Measurements from ENCODE around the gene RAPGEF2. TPM values are rescaled to one million over a fixed set of nuclear protein-coding genes. Genes with fewer than 3 reads are reported as not detected.

The RAPGEF2 gene
- total and polyA plus RNA-seq, 10 of the 15 experiments (the other 5 are each of a cell fraction or from before 2014, with no cell fraction given) = 0.31 to 24.0 (median 2.9) TPM

DNA sequence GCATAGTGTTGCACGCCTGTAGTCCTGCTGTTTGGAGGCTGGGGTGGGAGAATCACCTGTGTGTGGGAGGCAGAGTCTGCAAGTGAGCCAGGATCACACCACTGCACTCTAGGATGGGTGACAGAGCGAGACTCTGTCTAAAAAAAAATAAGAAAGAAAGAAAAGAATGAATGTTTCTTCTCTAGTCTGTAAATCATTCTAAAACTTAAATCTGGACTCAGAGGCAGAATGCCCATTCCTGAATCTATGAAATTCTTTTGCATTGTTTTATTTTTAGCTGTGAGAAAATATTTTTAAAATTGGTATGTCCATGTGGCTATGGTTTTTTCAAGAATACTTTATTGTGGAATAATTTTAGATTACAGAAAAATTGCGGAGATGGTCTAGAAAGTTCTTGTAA, 49.3 kb downstream of the RAPGEF2 start:
- Histone ChIP-seq H3K79me2 (ENCODE audit: control insufficient read depth, insufficient read depth, low read length) (peaks cover 60% of the 10 kb centered on the region), H3K4me2 (ENCODE audit: control insufficient read depth, insufficient read depth) (no peak overlapping the region), H4K20me1 (ENCODE audit: control insufficient read depth, insufficient read depth) (no peaks in the 10 kb centered on the region), H3K27ac (ENCODE audit: control insufficient read depth, insufficient read depth) (no peak overlapping the region), H3K4me3 (no peak overlapping the region), H3K9ac (ENCODE audit: control insufficient read depth, insufficient read depth, low read length) (no peak overlapping the region), H3K27me3 (replicated peaks in 1 of 2; ENCODE audit: control insufficient read depth in 2 of 2, insufficient read depth in 2 of 2, low read length in 1 of 2) (no peaks in the 10 kb centered on the region), H2AFZ (ENCODE audit: control insufficient read depth, low read depth, low read length) (no peak overlapping the region), H3K36me3 (ENCODE audit: control insufficient read depth in 2 of 2, insufficient read depth in 2 of 2, low read length in 1 of 2) (no peaks in the 10 kb centered on the region), H3K9me3 (replicated peaks; ENCODE audit: control insufficient read depth, insufficient read depth, low read length) (no peaks in the 10 kb centered on the region; the same call in 2 of the 3 replicates), H3K4me1 (ENCODE audit: control insufficient read depth, insufficient read depth, low read length) (peaks cover 22% of the 10 kb centered on the region)
- WGBS (ENCODE audit: insufficient coverage, insufficient replicate concordance, low lambda C conversion rate, missing lambda C conversion rate) = 64% methylated on average over 3 of the region's 3 CpGs
- ChIA-PET CTCF (interaction anchor here (1.1 kb wide), 2 partner anchors 11 to 55 kb away, joined by 3 to 4 read pairs; no protein-coding TSS in a partner anchor), SMC1A (ENCODE audit: uncharacterized antibody, unreplicated experiment) (interaction anchor here (1.3 to 2.6 kb wide), 3 partner anchors 10 to 124 kb away, joined by 3 to 7 read pairs (median 6); no protein-coding TSS in a partner anchor), POLR2A (no interaction called here), RAD21 (ENCODE audit: unreplicated experiment) (no interaction called here)
- no TSS peak for BruUV-seq (replicated peaks)
- DNase-seq (ENCODE audit: low read depth, low spot score) (no peak), ATAC-seq (no peak), FAIRE-seq (no peak)
- no peak for TF ChIP-seq CREM (IDR thresholded peaks at IDR 0.05; ENCODE audit: low read depth)
- intact Hi-C loops (cut with micrococcal nuclease; ENCODE audit: unreplicated experiment) (no loop called here), in situ Hi-C loops (cut with MboI) (no loop called here)

DNA sequence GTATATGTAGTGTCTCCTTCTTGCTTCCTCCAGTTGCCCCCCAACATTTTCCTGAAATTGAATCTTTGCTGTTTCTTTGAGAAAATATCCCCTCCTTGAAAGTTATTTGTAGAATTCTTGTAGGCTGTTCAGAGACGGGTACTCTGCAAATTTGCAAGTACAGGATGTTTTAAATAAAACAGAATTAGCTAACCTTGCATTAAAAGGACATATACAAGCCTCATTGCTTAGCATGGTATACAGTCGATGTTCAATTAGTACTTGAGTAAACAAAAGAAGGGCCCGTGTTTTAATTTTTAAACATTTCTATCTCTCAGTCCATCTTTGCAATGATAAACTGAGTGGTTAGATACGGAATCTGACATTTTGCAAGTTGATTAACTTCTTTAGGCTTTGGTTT, 50.8 kb downstream of the RAPGEF2 start:
- Histone ChIP-seq H3K27ac (ENCODE audit: control insufficient read depth, insufficient read depth) (no peak overlapping the region), H3K9me3 (replicated peaks; ENCODE audit: control insufficient read depth, insufficient read depth, low read length) (no peaks in the 10 kb centered on the region; the same call in 2 of the 3 replicates), H2AFZ (ENCODE audit: control insufficient read depth, low read depth, low read length) (no peak overlapping the region), H3K4me2 (ENCODE audit: control insufficient read depth, insufficient read depth) (no peak overlapping the region), H3K79me2 (ENCODE audit: control insufficient read depth, insufficient read depth, low read length) (peaks cover 58% of the 10 kb centered on the region), H3K27me3 (replicated peaks in 1 of 2; ENCODE audit: control insufficient read depth in 2 of 2, insufficient read depth in 2 of 2, low read length in 1 of 2) (no peaks in the 10 kb centered on the region), H3K9ac (ENCODE audit: control insufficient read depth, insufficient read depth, low read length) (no peak overlapping the region), H3K4me3 (no peak overlapping the region), H4K20me1 (ENCODE audit: control insufficient read depth, insufficient read depth) (no peaks in the 10 kb centered on the region), H3K36me3 (ENCODE audit: control insufficient read depth in 2 of 2, insufficient read depth in 2 of 2, low read length in 1 of 2) (no peaks in the 10 kb centered on the region), H3K4me1 (ENCODE audit: control insufficient read depth, insufficient read depth, low read length) (peaks cover 22% of the 10 kb centered on the region)
- DNase-seq (ENCODE audit: low read depth, low spot score) = no peak
- ChIA-PET SMC1A (ENCODE audit: uncharacterized antibody, unreplicated experiment) (interaction anchor here (0.6 to 0.9 kb wide), 2 partner anchors 11 to 16 kb away, joined by 3 to 5 read pairs; no protein-coding TSS in a partner anchor), RAD21 (ENCODE audit: unreplicated experiment) (no interaction called here), POLR2A (no interaction called here), CTCF (interaction anchor here (1.4 kb wide), 1 partner anchor 301 kb away, joined by 5 read pairs; no protein-coding TSS in a partner anchor)
- intact Hi-C loops (cut with micrococcal nuclease; ENCODE audit: unreplicated experiment) (no loop called here), in situ Hi-C loops (cut with MboI) (no loop called here)
- ATAC-seq = no peak
- no TSS peak for BruUV-seq (replicated peaks)
- TF ChIP-seq ZNF217 (IDR thresholded peaks at IDR 0.05) = no peak
- no peak for TF ChIP-seq ESRRA (IDR thresholded peaks at IDR 0.05; ENCODE audit: low read length)
- no peak for TF ChIP-seq FOXM1 (IDR thresholded peaks at IDR 0.05; ENCODE audit: low read depth, low read length)
- TF ChIP-seq TCF7 (IDR thresholded peaks at IDR 0.05; ENCODE audit: borderline replicate concordance) = no peak
- no peak for TF ChIP-seq STAT3 (IDR thresholded peaks at IDR 0.05; ENCODE audit: low read depth, low read length)
- TF ChIP-seq, protein P1, sequence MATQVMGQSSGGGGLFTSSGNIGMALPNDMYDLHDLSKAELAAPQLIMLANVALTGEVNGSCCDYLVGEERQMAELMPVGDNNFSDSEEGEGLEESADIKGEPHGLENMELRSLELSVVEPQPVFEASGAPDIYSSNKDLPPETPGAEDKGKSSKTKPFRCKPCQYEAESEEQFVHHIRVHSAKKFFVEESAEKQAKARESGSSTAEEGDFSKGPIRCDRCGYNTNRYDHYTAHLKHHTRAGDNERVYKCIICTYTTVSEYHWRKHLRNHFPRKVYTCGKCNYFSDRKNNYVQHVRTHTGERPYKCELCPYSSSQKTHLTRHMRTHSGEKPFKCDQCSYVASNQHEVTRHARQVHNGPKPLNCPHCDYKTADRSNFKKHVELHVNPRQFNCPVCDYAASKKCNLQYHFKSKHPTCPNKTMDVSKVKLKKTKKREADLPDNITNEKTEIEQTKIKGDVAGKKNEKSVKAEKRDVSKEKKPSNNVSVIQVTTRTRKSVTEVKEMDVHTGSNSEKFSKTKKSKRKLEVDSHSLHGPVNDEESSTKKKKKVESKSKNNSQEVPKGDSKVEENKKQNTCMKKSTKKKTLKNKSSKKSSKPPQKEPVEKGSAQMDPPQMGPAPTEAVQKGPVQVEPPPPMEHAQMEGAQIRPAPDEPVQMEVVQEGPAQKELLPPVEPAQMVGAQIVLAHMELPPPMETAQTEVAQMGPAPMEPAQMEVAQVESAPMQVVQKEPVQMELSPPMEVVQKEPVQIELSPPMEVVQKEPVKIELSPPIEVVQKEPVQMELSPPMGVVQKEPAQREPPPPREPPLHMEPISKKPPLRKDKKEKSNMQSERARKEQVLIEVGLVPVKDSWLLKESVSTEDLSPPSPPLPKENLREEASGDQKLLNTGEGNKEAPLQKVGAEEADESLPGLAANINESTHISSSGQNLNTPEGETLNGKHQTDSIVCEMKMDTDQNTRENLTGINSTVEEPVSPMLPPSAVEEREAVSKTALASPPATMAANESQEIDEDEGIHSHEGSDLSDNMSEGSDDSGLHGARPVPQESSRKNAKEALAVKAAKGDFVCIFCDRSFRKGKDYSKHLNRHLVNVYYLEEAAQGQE (IDR thresholded peaks at IDR 0.05; ENCODE audit: low read depth, low read length) = no peak
- TF ChIP-seq, protein P2, sequence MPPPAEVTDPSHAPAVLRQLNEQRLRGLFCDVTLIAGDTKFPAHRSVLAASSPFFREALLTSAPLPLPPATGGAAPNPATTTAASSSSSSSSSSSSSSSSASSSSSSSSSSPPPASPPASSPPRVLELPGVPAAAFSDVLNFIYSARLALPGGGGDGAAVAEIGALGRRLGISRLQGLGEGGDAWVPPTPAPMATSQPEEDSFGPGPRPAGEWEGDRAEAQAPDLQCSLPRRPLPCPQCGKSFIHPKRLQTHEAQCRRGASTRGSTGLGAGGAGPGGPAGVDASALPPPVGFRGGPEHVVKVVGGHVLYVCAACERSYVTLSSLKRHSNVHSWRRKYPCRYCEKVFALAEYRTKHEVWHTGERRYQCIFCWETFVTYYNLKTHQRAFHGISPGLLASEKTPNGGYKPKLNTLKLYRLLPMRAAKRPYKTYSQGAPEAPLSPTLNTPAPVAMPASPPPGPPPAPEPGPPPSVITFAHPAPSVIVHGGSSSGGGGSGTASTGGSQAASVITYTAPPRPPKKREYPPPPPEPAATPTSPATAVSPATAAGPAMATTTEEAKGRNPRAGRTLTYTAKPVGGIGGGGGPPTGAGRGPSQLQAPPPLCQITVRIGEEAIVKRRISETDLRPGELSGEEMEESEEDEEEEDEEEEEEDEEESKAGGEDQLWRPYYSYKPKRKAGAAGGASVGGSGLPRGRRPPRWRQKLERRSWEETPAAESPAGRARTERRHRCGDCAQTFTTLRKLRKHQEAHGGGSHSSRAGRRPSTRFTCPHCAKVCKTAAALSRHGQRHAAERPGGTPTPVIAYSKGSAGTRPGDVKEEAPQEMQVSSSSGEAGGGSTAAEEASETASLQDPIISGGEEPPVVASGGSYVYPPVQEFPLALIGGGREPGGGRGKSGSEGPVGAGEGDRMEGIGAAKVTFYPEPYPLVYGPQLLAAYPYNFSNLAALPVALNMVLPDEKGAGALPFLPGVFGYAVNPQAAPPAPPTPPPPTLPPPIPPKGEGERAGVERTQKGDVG (CRISPR knock-in tag; IDR thresholded peaks at IDR 0.05) = no peak
- no peak for TF ChIP-seq NBN (IDR thresholded peaks at IDR 0.05)
- FAIRE-seq = no peak
- WGBS (ENCODE audit: insufficient coverage, insufficient replicate concordance, low lambda C conversion rate, missing lambda C conversion rate) = 85% methylated on average over 4 of the region's 4 CpGs
